ENCODE results near the gene OPA3. TPM values are rescaled to one million over a fixed set of nuclear protein-coding genes. Genes with fewer than 3 reads are reported as not detected.

OPA3 gene
- total and polyA plus RNA-seq, 8 donors = under 0.01 to 27.5 (median 3.7) TPM

DNA sequence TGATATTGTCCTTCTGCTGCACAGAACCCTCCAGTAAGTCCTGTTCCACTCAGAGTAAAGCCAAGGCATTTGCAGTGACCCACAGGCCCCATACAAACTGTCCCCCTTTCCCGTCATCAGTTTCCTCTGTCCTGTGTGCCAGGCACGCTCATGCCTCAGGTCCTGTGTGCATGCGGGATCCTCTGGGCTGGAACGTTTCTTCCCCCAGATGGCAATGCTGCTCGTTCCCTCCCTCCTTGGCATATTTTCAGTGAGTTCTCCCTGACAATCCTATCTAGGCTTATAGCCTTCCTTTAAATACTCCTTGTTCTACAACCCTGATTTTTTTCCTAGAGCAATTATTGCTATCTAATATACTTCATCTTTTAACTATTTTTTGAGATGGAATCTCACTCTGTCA is 5.7 kb downstream of the OPA3 start:
- H3K36me3 ChIP-seq = no peaks in the 10 kb centered on the region
- H3K9me3 ChIP-seq = no peaks in the 10 kb centered on the region
- peak overlapping the region in 4 of 5 donors; percentile 74 to 86 (median 78) for H3K27ac ChIP-seq
- 41 to 60% (median 58%) methylated on average over 5 of the region's 5 CpGs for WGBS, 5 donors
- DNase-seq = no peak
- intact Hi-C loops (cut with DNase I; ENCODE audit: low total_unique reads) = no loop called here
- H3K27me3 ChIP-seq = no peaks in the 10 kb centered on the region
- TF ChIP-seq, protein P1, sequence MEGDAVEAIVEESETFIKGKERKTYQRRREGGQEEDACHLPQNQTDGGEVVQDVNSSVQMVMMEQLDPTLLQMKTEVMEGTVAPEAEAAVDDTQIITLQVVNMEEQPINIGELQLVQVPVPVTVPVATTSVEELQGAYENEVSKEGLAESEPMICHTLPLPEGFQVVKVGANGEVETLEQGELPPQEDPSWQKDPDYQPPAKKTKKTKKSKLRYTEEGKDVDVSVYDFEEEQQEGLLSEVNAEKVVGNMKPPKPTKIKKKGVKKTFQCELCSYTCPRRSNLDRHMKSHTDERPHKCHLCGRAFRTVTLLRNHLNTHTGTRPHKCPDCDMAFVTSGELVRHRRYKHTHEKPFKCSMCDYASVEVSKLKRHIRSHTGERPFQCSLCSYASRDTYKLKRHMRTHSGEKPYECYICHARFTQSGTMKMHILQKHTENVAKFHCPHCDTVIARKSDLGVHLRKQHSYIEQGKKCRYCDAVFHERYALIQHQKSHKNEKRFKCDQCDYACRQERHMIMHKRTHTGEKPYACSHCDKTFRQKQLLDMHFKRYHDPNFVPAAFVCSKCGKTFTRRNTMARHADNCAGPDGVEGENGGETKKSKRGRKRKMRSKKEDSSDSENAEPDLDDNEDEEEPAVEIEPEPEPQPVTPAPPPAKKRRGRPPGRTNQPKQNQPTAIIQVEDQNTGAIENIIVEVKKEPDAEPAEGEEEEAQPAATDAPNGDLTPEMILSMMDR (IDR thresholded peaks at IDR 0.05) = no peak
- TF ChIP-seq POLR2A (IDR thresholded peaks at IDR 0.05) (no peak), EP300 (IDR thresholded peaks at IDR 0.05) (no peak), POLR2AphosphoS5 (IDR thresholded peaks at IDR 0.05) (no peak)
- peaks cover 26 to 61% (median 56%) of the 10 kb centered on the region in 4 donors for H3K4me1 ChIP-seq
- H3K4me3 ChIP-seq = no peak overlapping the region

DNA sequence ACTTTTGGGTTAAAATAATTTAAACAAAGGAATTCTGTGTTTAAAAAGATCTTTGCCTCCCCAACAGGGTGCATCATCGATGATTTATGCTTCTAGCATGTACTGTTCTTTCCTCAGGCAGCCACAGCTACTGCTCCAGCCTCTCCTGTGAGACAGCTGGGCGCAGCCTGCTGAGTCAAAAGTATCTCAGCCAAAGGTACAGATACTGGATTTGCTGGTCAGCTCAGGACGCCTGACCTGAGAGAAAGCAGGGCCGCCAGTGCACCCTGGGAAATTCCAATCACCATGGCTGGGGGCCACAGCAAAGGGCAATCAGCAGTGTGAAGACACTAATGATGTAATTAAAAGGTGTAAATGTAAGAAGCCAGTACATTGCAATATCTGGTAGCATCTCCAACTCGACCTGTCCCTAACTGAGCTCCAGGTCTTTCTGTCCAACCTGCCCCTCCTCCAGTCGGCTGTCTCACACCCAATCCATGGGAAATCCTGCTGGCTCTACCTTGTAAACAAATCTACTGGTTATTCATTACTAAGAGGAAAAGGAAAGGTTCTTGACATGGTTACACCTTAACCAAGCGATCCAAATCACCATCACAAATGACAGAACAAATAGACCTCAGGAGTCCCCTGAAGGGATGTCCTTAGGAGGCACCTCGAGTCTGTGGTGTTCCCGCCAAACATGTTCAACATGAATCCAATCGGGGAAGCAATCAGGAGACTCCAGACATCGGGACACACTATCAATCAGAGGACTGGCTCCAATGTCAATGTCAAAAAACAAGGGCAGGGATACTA is 7.3 kb downstream of the OPA3 start:
- Histone ChIP-seq H3K4me1 (peaks cover 22 to 48% (median 45%) of the 10 kb centered on the region in 4 donors), H3K9me3 (no peaks in the 10 kb centered on the region), H3K36me3 (no peaks in the 10 kb centered on the region), H3K27me3 (no peaks in the 10 kb centered on the region), H3K4me3 (no peak overlapping the region), H3K27ac (peak overlapping the region; percentile 68 to 86 (median 75))
- intact Hi-C loops (cut with DNase I; ENCODE audit: low total_unique reads) = no loop called here
- WGBS, 5 donors = 17 to 30% (median 25%) methylated on average over 11 of the region's 11 CpGs
- peak; percentile 71 to 81 for DNase-seq
- TF ChIP-seq EP300 (IDR thresholded peaks at IDR 0.05) (no peak), POLR2A (IDR thresholded peaks at IDR 0.05) (no peak), POLR2AphosphoS5 (IDR thresholded peaks at IDR 0.05) (peak in 2 of 3 donors; percentile 30 to 68)
- TF ChIP-seq, protein P1 (IDR thresholded peaks at IDR 0.05) = no peak

DNA sequence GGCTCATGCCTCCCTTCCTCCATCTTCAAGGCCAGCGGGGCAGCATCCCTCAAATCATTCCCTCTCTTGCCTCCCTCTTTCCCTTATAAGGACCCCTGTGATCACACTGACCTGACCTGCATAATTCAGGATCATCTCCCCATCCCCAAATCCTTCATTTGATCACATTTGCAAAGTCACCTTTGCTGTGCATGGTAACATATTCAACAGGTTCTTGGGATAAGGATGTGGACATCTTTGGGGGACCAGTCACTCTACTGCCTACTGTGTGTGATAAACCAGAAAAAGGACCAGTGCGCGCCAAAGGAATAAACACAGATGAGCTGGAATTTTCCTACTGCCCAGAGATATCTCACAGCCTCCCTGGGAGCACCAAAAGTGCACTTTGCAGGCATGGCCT is 7.9 kb downstream of the OPA3 start:
- whole genome bisulfite sequencing, 5 donors = 28 to 74% (median 62%) methylated on average over 3 of the region's 3 CpGs
- H3K36me3 ChIP-seq = no peaks in the 10 kb centered on the region
- intact Hi-C loops (cut with DNase I; ENCODE audit: low total_unique reads) = no loop called here

DNA sequence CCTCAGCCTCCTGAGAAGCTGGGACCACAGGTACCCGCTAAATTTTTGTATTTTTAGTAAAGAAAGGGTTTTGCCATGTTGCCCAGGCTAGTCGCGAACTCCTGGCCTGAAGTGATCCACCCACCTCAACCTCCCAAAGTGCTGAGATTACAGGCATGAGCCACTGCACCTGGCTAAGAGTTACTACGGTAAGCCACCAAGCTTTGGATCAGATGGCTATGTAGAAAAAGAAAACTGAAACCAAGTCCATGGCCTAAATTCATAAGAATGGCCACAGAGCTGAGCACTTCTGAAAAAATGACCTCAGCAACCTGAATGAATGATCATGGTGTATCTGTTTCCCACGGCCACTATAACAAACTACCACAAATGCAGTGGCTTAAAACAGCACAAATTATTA is 9.4 kb downstream of the OPA3 start:
- 80 to 94% (median 86%) methylated on average over 5 of the region's 5 CpGs for WGBS, 5 donors
- H3K4me3 ChIP-seq = no peak overlapping the region
- no peaks in the 10 kb centered on the region for H3K27me3 ChIP-seq
- peaks cover 22 to 48% (median 45%) of the 10 kb centered on the region in 4 donors for H3K4me1 ChIP-seq
- TF ChIP-seq, protein P1 (IDR thresholded peaks at IDR 0.05) = no peak
- no peak for TF ChIP-seq POLR2A (IDR thresholded peaks at IDR 0.05)
- TF ChIP-seq EP300 (IDR thresholded peaks at IDR 0.05) = no peak
- no peak for TF ChIP-seq POLR2AphosphoS5 (IDR thresholded peaks at IDR 0.05)
- DNase-seq = no peak
- H3K9me3 ChIP-seq = no peaks in the 10 kb centered on the region
- peak overlapping the region in 4 of 5 donors; percentile 3 to 86 (median 62) for H3K27ac ChIP-seq
- intact Hi-C loops (cut with DNase I; ENCODE audit: low total_unique reads) = no loop called here
- no peaks in the 10 kb centered on the region for H3K36me3 ChIP-seq

More for the DNA sequence above, 7.9 kb downstream of the OPA3 start:
- H3K4me3 ChIP-seq = no peak overlapping the region
- H3K27ac ChIP-seq = peak overlapping the region; percentile 68 to 86 (median 75)
- H3K9me3 ChIP-seq = no peaks in the 10 kb centered on the region
- DNase-seq = no peak
- peaks cover 22 to 48% (median 45%) of the 10 kb centered on the region in 4 donors for H3K4me1 ChIP-seq
- H3K27me3 ChIP-seq = no peaks in the 10 kb centered on the region
- TF ChIP-seq, protein P1 (IDR thresholded peaks at IDR 0.05) = no peak
- TF ChIP-seq EP300 (IDR thresholded peaks at IDR 0.05) = no peak
- no peak for TF ChIP-seq POLR2AphosphoS5 (IDR thresholded peaks at IDR 0.05)
- no peak for TF ChIP-seq POLR2A (IDR thresholded peaks at IDR 0.05)

Data from stomach (tissue), 9 donors.